Fibroblast of lung (primary cell): ENCODE measurements around the gene RNGTT. TPM values are rescaled to one million over a fixed set of nuclear protein-coding genes. Genes with fewer than 3 reads are reported as not detected.

ENCODE experiments used
- DNase-seq, 2 donors: peaks; one replicate each; pipeline versions ENCODE4 v3.0.0 to v3.0.0-alpha.2; 2010; ENCODE audit warnings: low read depth in 2 of 2
- H2AFZ ChIP-seq: 2 replicates; pipeline ENCODE4 v1.5.1; 2012; ENCODE audit warnings: low read length, control low read depth, inconsistent platforms
- H3K27ac ChIP-seq: 2 replicates; pipeline ENCODE4 v1.5.1; 2011; ENCODE audit warnings: low read length, control low read depth; ENCODE audit not compliant: insufficient read depth
- H3K27me3 ChIP-seq: 2 replicates; pipeline ENCODE4 v1.5.1; 2011; ENCODE audit warnings: mild to moderate bottlenecking, low read length; ENCODE audit not compliant: control insufficient read depth, insufficient read depth
- H3K36me3 ChIP-seq: 2 replicates; pipeline ENCODE4 v1.5.1; 2011; ENCODE audit warnings: low read length; ENCODE audit not compliant: control insufficient read depth, insufficient read depth
- H3K4me1 ChIP-seq: 2 replicates; pipeline ENCODE4 v1.5.1; 2011; ENCODE audit warnings: low read length; ENCODE audit not compliant: control insufficient read depth, insufficient read depth; ENCODE audit errors: extremely low read depth
- H3K4me2 ChIP-seq: 2 replicates; pipeline ENCODE4 v1.5.1; 2011; ENCODE audit warnings: low read length, control low read depth; ENCODE audit not compliant: insufficient read depth; ENCODE audit errors: extremely low read depth
- H3K4me3 ChIP-seq, 4 experiments: fragments of 200-600 bp in 1 of 4; sonication (generic) in 1 of 4; replicated peaks in 1 of 4; 2 replicates each; pipeline ENCODE4 v1.5.1; 2011 to 2016; ENCODE audit warnings: low read length in 4 of 4, low read depth in 3 of 4, mild to moderate bottlenecking in 3 of 4, control low read depth in 2 of 4, inconsistent platforms in 1 of 4, mixed read lengths in 1 of 4; ENCODE audit not compliant: insufficient read depth in 1 of 4; ENCODE audit errors: control extremely low read depth in 1 of 4
- H3K79me2 ChIP-seq: 2 replicates; pipeline ENCODE4 v1.5.1; 2012; ENCODE audit warnings: mild to moderate bottlenecking, low read length, inconsistent platforms; ENCODE audit not compliant: control insufficient read depth, insufficient read depth
- H3K9ac ChIP-seq: 2 replicates; pipeline ENCODE4 v1.5.1; 2011; ENCODE audit warnings: mild to moderate bottlenecking, low read length, control low read depth; ENCODE audit not compliant: insufficient read depth
- H3K9me3 ChIP-seq: 2 replicates; pipeline ENCODE4 v1.5.1; 2012; ENCODE audit warnings: low read depth, low read length; ENCODE audit not compliant: control insufficient read depth, insufficient read depth
- H4K20me1 ChIP-seq: 2 replicates; pipeline ENCODE4 v1.5.1; 2011; ENCODE audit warnings: low read length; ENCODE audit not compliant: control insufficient read depth, insufficient read depth; ENCODE audit errors: extremely low read depth
- CTCF ChIP-seq, 2 donors: IDR thresholded peaks in 1 of 2; conservative IDR thresholded peaks in 1 of 2; 1 replicate in 1 of 2; 2 replicates in 1 of 2; pipeline ENCODE4 v1.5.1; 2011 to 2012; ENCODE audit warnings: low read length in 2 of 2, control low read depth in 1 of 2, inconsistent platforms in 1 of 2, low read depth in 1 of 2, mild to moderate bottlenecking in 1 of 2
- EZH2 ChIP-seq: IDR thresholded peaks from 2 replicates; pipeline ENCODE4 v1.5.1; 2012; ENCODE audit warnings: low read length, control low read depth, mild to moderate bottlenecking; ENCODE audit errors: missing control alignments
- polyA plus RNA-seq, 2 donors: library from polyadenylated mRNA; depleted of rRNA in 1 of 2; stranded (reverse) in 1 of 2; unstranded in 1 of 2; fragments of >200 nt; gene quantifications; 2 replicates each; pipeline ENCODE4 v1.2.1, GENCODE V29; 2011 to 2012; ENCODE audit warnings: missing spikeins in 1 of 2
- total RNA-seq: library from RNA; depleted of rRNA; stranded (reverse); fragments of >200 nt; gene quantifications from 2 replicates; pipeline ENCODE4 v1.2.1, GENCODE V29; 2014

The RNGTT gene
- total and polyA plus RNA-seq, 2 donors (not counting 1 experiment from before 2014, with no cell fraction given), result 10.7 to 12.7 TPM

- Histone ChIP-seq H3K79me2 (no peaks in the 10 kb centered on the region), H3K9ac (no peak overlapping the region), H2AFZ (no peak overlapping the region)
Measured at GRCh38 chr6:88992741-88993552, 29.5 kb upstream of the RNGTT start.

GRCh38 chr6:88989215-88989614 lies 25.8 kb upstream of the RNGTT start:
- no peak overlapping the region for H3K9ac ChIP-seq

More at GRCh38 chr6:88992741-88993552, 29.5 kb upstream of the RNGTT start:
- H3K4me1 ChIP-seq, result no peaks in the 10 kb centered on the region
- no peak for DNase-seq
- no peaks in the 10 kb centered on the region for H3K36me3 ChIP-seq
- TF ChIP-seq CTCF (conservative IDR thresholded peaks at IDR 0.05 in 1 of 2, IDR thresholded peaks at IDR 0.05 in 1 of 2; ENCODE audit: low read depth in 1 of 2, low read length in 2 of 2), result no peak
- TF ChIP-seq EZH2, result no peak
- no peak overlapping the region for H3K27ac ChIP-seq
- no peaks in the 10 kb centered on the region for H4K20me1 ChIP-seq
- H3K4me3 ChIP-seq, result no peak overlapping the region
- no peaks in the 10 kb centered on the region for H3K9me3 ChIP-seq
- H3K27me3 ChIP-seq, result no peaks in the 10 kb centered on the region
- H3K4me2 ChIP-seq, result no peak overlapping the region

GRCh38 chr6:88987922-88988321 lies 24.5 kb upstream of the RNGTT start:
- Histone ChIP-seq H3K9me3 (no peaks in the 10 kb centered on the region), H3K79me2 (no peaks in the 10 kb centered on the region), H2AFZ (no peak overlapping the region), H3K4me2 (no peak overlapping the region), H3K27me3 (no peaks in the 10 kb centered on the region), H3K36me3 (no peaks in the 10 kb centered on the region), H3K4me3 (no peak overlapping the region), H3K27ac (no peak overlapping the region), H3K4me1 (no peaks in the 10 kb centered on the region), H3K9ac (no peak overlapping the region), H4K20me1 (no peaks in the 10 kb centered on the region)
- DNase-seq, result no peak
- TF ChIP-seq CTCF (conservative IDR thresholded peaks at IDR 0.05 in 1 of 2, IDR thresholded peaks at IDR 0.05 in 1 of 2; ENCODE audit: low read depth in 1 of 2, low read length in 2 of 2) (no peak), EZH2 (no peak)

More at GRCh38 chr6:88989215-88989614, 25.8 kb upstream of the RNGTT start:
- H3K9me3 ChIP-seq, result no peaks in the 10 kb centered on the region
- H3K27ac ChIP-seq, result no peak overlapping the region
- H3K4me3 ChIP-seq, result no peak overlapping the region
- no peaks in the 10 kb centered on the region for H4K20me1 ChIP-seq
- peak; percentile 18 to 50 for DNase-seq
- no peaks in the 10 kb centered on the region for H3K79me2 ChIP-seq
- TF ChIP-seq EZH2, result no peak
- H3K36me3 ChIP-seq, result no peaks in the 10 kb centered on the region
- no peak overlapping the region for H3K4me2 ChIP-seq
- H2AFZ ChIP-seq, result no peak overlapping the region
- no peaks in the 10 kb centered on the region for H3K4me1 ChIP-seq
- no peaks in the 10 kb centered on the region for H3K27me3 ChIP-seq
